HepG2 (cell line): Measurements from ENCODE around the gene ANKS1B. TPM values are rescaled to one million over a fixed set of nuclear protein-coding genes. Genes with fewer than 3 reads are reported as not detected.

Experiments
- ATAC-seq: fragments of 200-7000 bp; cut with Tn5 transposase; 3 replicates; pipeline ENCODE4 v1.9.1; 2020; ENCODE audit warnings: mild to moderate bottlenecking, moderate library complexity
- BruUV-seq: library from RNA; stranded (reverse); fragments of 400-500 nt; replicated peaks from 2 replicates; lab custom pipeline; 2021; lab: Mats Ljungman, UMichigan
- CTCF ChIA-PET: fragments of 300-600 bp; formaldehyde crosslinking; extraction: SDS; loops from one replicate; lab custom pipeline; 2021; ENCODE audit warnings: low total read pairs, inconsistent platforms, low intra/inter-chr PET ratio; lab: Yijun Ruan, JAX
- POLR2A ChIA-PET: fragments of 350-600 bp; sonication (Branson Sonifier 250); formaldehyde crosslinking; loops from one replicate; lab custom pipeline; 2020; ENCODE audit warnings: antibody characterized with exemption, inconsistent platforms; lab: Yijun Ruan, JAX
- DNase-seq: peaks from one replicate; pipeline ENCODE4 v3.0.0-alpha.2; 2015; ENCODE audit warnings: low spot score
- FAIRE-seq: peaks from 3 replicates; lab custom pipeline; 2011; peaks lifted over from hg19 to GRCh38; lab: Jason Lieb, UNC
- H2AFZ ChIP-seq: one replicate; pipeline ENCODE4 v1.6.1; 2011; ENCODE audit warnings: low read length, inconsistent platforms
- H3K27ac ChIP-seq: fragments of 300-600 bp; 3 replicates; pipeline ENCODE4 v1.8.0; 2011; ENCODE audit warnings: mixed run types, mild to moderate bottlenecking, mixed read lengths, low read length, inconsistent platforms; ENCODE audit not compliant: insufficient read depth; ENCODE audit errors: extremely low read length
- H3K27me3 ChIP-seq, 2 experiments: fragments of 200-600 bp in 1 of 2; 2 replicates in 1 of 2; 3 replicates in 1 of 2; pipeline versions ENCODE4 v1.6.0 to v1.8.0; 2011; ENCODE audit warnings: low read length in 2 of 2, mild to moderate bottlenecking in 2 of 2, moderate library complexity in 2 of 2, inconsistent platforms in 1 of 2; ENCODE audit not compliant: insufficient read depth in 2 of 2, control insufficient read depth in 1 of 2
- H3K36me3 ChIP-seq, 2 experiments: fragments of 200-600 bp in 1 of 2; replicated peaks in 1 of 2; 2 replicates in 1 of 2; 3 replicates in 1 of 2; pipeline versions ENCODE4 v1.5.1 to v1.8.0; 2011; ENCODE audit warnings: low read length in 2 of 2, inconsistent platforms in 1 of 2; ENCODE audit not compliant: insufficient read depth in 2 of 2, control insufficient read depth in 1 of 2
- H3K4me1 ChIP-seq: 2 replicates; pipeline ENCODE4 v1.5.1; 2012; ENCODE audit warnings: low read length, inconsistent platforms; ENCODE audit not compliant: insufficient read depth
- H3K4me2 ChIP-seq: 2 replicates; pipeline ENCODE4 v1.6.0; 2011; ENCODE audit warnings: low read depth, low read length, inconsistent platforms
- H3K4me3 ChIP-seq, 3 experiments: fragments of 200-600 bp in 1 of 3; sonication (generic), shearing (Covaris generic) in 1 of 3; replicated peaks in 1 of 3; 2 replicates each; pipeline ENCODE4 v1.5.1; 2011 to 2016; ENCODE audit warnings: low read length in 3 of 3, inconsistent platforms in 2 of 3, low read depth in 2 of 3, mild to moderate bottlenecking in 2 of 3, control low read depth in 1 of 3, mixed read lengths in 1 of 3; ENCODE audit not compliant: insufficient read depth in 1 of 3
- H3K79me2 ChIP-seq: one replicate; pipeline ENCODE4 v1.6.1; 2011; ENCODE audit warnings: low read length, inconsistent platforms; ENCODE audit not compliant: insufficient read depth
- H3K9ac ChIP-seq: 2 replicates; pipeline ENCODE4 v1.6.0; 2011; ENCODE audit warnings: mild to moderate bottlenecking, low read depth, low read length, inconsistent platforms; ENCODE audit not compliant: insufficient read depth
- H3K9me3 ChIP-seq: 2 replicates; pipeline ENCODE4 v1.5.1; 2012; ENCODE audit warnings: mild to moderate bottlenecking, low read length
- H4K20me1 ChIP-seq: 2 replicates; pipeline ENCODE4 v1.6.0; 2011; ENCODE audit warnings: inconsistent platforms, mild to moderate bottlenecking, low read length, moderate library complexity; ENCODE audit not compliant: insufficient read depth
- CC2D1A ChIP-seq: sonication (generic); formaldehyde crosslinking; IDR thresholded peaks from 2 replicates; pipeline ENCODE4 v1.8.1; 2023; ENCODE audit warnings: mild to moderate bottlenecking, missing genetic modification reagents
- CTCF ChIP-seq: sonication (generic); formaldehyde crosslinking; IDR thresholded peaks from 2 replicates; pipeline ENCODE4 v1.5.0; 2020; ENCODE audit warnings: mild to moderate bottlenecking, missing genetic modification reagents, moderate library complexity
- GPBP1L1 ChIP-seq: sonication (generic); formaldehyde crosslinking; IDR thresholded peaks from 2 replicates; pipeline ENCODE4 v1.5.0; 2020; ENCODE audit warnings: mild to moderate bottlenecking, missing genetic modification reagents
- NCOA2 ChIP-seq: sonication (generic); formaldehyde crosslinking; IDR thresholded peaks from 2 replicates; pipeline ENCODE4 v1.8.0; 2022; ENCODE audit warnings: inconsistent platforms
- PHB2 ChIP-seq: fragments of 450-650 bp; IDR thresholded peaks from 2 replicates; pipeline ENCODE4 v1.6.1; 2018; ENCODE audit not compliant: partially characterized antibody
- PHF8 ChIP-seq: sonication (generic); formaldehyde crosslinking; IDR thresholded peaks from 2 replicates; pipeline ENCODE4 v1.5.0; 2020; ENCODE audit warnings: missing genetic modification reagents
- RFX1 ChIP-seq: fragments of 450-650 bp; IDR thresholded peaks from 2 replicates; pipeline ENCODE4 v1.6.1; 2017
- RFXAP ChIP-seq: sonication (generic); formaldehyde crosslinking; IDR thresholded peaks from 2 replicates; pipeline ENCODE4 v1.4.0; 2020; ENCODE audit warnings: missing genetic modification reagents, borderline replicate concordance
- U2AF1 ChIP-seq: fragments of 200-400 bp; formaldehyde crosslinking; optimal IDR thresholded peaks from 2 replicates; pipeline ENCODE3; 2017; ENCODE audit warnings: mild to moderate bottlenecking, low read depth, low read length
- ZNF331 ChIP-seq: sonication (generic); formaldehyde crosslinking; IDR thresholded peaks from 2 replicates; pipeline ENCODE4 v1.4.0; 2020; ENCODE audit warnings: missing genetic modification reagents
- ZNF552 ChIP-seq: sonication (generic); formaldehyde crosslinking; IDR thresholded peaks from 2 replicates; pipeline ENCODE4 v1.9.0; 2022; ENCODE audit warnings: missing genetic modification reagents, mild to moderate bottlenecking, borderline replicate concordance
- ZNF577 ChIP-seq: sonication (generic); formaldehyde crosslinking; IDR thresholded peaks from 2 replicates; pipeline ENCODE4 v1.4.0; 2020; ENCODE audit warnings: mild to moderate bottlenecking, low read depth, missing genetic modification reagents, borderline replicate concordance
- WGBS: methylation state at CpG from one replicate; pipeline ENCODE4 v1.1.6; 2017; ENCODE audit warnings: low lambda C conversion rate; 5-methylcytosine and 5-hydroxymethylcytosine counted together
- in situ Hi-C: cut with HindIII; loops from 2 replicates; pipeline ENCODE4 v1.10.0; 2017; ENCODE audit warnings: low pct_unique_long_range_greater_than_20kb; ENCODE audit not compliant: extremely low pct_ligation_motif_present
- intact Hi-C: fragments of 100-400 bp; cut with micrococcal nuclease; formaldehyde crosslinking; loops from one replicate; pipeline ENCODE4 v1.10.0; 2022; ENCODE audit not compliant: unreplicated experiment
- polyA plus RNA-seq, 8 experiments: library from polyadenylated mRNA; depleted of rRNA in 3 of 8; stranded (reverse) in 7 of 8; unstranded in 1 of 8; fragments of >200 nt; fragmentation: Illumina TruSeq in 4 of 8; extraction: Trizol in 4 of 8; gene quantifications; 2 replicates each; pipeline versions ENCODE4 v1.2.1 to v1.2.3, GENCODE V29; 2011 to 2016; ENCODE audit warnings: low read depth in 4 of 8, missing spikeins in 1 of 8, mixed read lengths in 1 of 8; ENCODE audit not compliant: insufficient read depth in 1 of 8
- total RNA-seq, 5 experiments: library from RNA; depleted of rRNA; stranded (reverse); fragments of >200 nt; fragmentation: Illumina TruSeq; extraction: Trizol; gene quantifications; 2 replicates each; pipeline ENCODE4 v1.2.3, GENCODE V29; 2016; ENCODE audit warnings: low read depth in 1 of 5
- TF ChIP-seq, protein P1 (sequence below): sonication (generic); formaldehyde crosslinking; IDR thresholded peaks from 2 replicates; pipeline ENCODE4 v1.8.1; 2022; ENCODE audit warnings: mild to moderate bottlenecking, missing genetic modification reagents

ANKS1B gene
- total and polyA plus RNA-seq, 2 of the 13 experiments (the other 11 are each of a cell fraction or from before 2014, with no cell fraction given) = 0.15 TPM; not detected in 1

- peak; percentile 75 for TF ChIP-seq CTCF (CRISPR knock-in tag)
These were observed 1259.1 kb downstream of the ANKS1B start (continued) for GRCh38 chr12:98725476-98726247.

- TF ChIP-seq ZNF331 (CRISPR knock-in tag) (no peak), ZNF552 (no peak), U2AF1 (no peak), GPBP1L1 (CRISPR knock-in tag) (no peak), CC2D1A (CRISPR knock-in tag) (no peak), NCOA2 (CRISPR knock-in tag) (no peak), ZNF577 (CRISPR knock-in tag) (no peak), PHB2 (no peak), RFXAP (CRISPR knock-in tag) (no peak), PHF8 (CRISPR knock-in tag) (no peak), RFX1 (no peak)
- TF ChIP-seq, protein P1, sequence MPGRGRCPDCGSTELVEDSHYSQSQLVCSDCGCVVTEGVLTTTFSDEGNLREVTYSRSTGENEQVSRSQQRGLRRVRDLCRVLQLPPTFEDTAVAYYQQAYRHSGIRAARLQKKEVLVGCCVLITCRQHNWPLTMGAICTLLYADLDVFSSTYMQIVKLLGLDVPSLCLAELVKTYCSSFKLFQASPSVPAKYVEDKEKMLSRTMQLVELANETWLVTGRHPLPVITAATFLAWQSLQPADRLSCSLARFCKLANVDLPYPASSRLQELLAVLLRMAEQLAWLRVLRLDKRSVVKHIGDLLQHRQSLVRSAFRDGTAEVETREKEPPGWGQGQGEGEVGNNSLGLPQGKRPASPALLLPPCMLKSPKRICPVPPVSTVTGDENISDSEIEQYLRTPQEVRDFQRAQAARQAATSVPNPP (CRISPR knock-in tag) = no peak
- POLR2A ChIA-PET = no interaction called here
- no peak overlapping the region for H3K27ac ChIP-seq
- no peaks in the 10 kb centered on the region for H3K27me3 ChIP-seq
- H3K9me3 ChIP-seq = no peaks in the 10 kb centered on the region
- DNase-seq = no peak
- FAIRE-seq = no peak
- intact Hi-C loops = no loop called here
- H3K4me3 ChIP-seq = no peak overlapping the region
- no peaks in the 10 kb centered on the region for H3K4me1 ChIP-seq
- WGBS = 94% methylated on average over 5 of the region's 5 CpGs
- BruUV-seq = no TSS peak
- no peak overlapping the region for H3K9ac ChIP-seq
- H4K20me1 ChIP-seq = no peaks in the 10 kb centered on the region; the same call in 1 of the 2 replicates
- ATAC-seq = no peak
- in situ Hi-C loops = no loop called here
- H3K79me2 ChIP-seq = no peaks in the 10 kb centered on the region
- peaks cover 12 to 31% of the 10 kb centered on the region in 2 experiments; a peak in 4 of 5 replicates for H3K36me3 ChIP-seq
- H2AFZ ChIP-seq = no peak overlapping the region
- no peak overlapping the region for H3K4me2 ChIP-seq
- CTCF ChIA-PET = no interaction called here
These were observed 1260.2 kb downstream of the ANKS1B start for GRCh38 chr12:98724384-98725155.
